ENCODE results near the gene MPEG1. TPM values are rescaled to one million over a fixed set of nuclear protein-coding genes. Genes with fewer than 3 reads are reported as not detected.
A peak's percentile ranks its signal among the peaks of the same experiment; 100 is the strongest.

The MPEG1 gene
- total and polyA plus RNA-seq, 2 of the 13 experiments (the other 11 are each of a cell fraction or from before 2014, with no cell fraction given): not detected

GRCh38 chr11:59173964-59174663 is 38.6 kb downstream of the MPEG1 start (continued):
- TF ChIP-seq PAXIP1 (CRISPR knock-in tag; conservative IDR thresholded peaks at IDR 0.05) (peak; percentile 65), CCDC6 (CRISPR knock-in tag; IDR thresholded peaks at IDR 0.05) (peak; percentile 37; the same call in 1 of the 2 replicates), ZNF124 (CRISPR knock-in tag; IDR thresholded peaks at IDR 0.05) (no peak), CREB1 (IDR thresholded peaks at IDR 0.05) (no peak), CREB1 (CRISPR knock-in tag; IDR thresholded peaks at IDR 0.05) (peak; percentile 30; the same call in 1 of the 2 replicates), SP5 (CRISPR knock-in tag; IDR thresholded peaks at IDR 0.05; ENCODE audit: borderline replicate concordance, low read depth) (peak; percentile 98), ZSCAN5A (CRISPR knock-in tag; IDR thresholded peaks at IDR 0.05; ENCODE audit: borderline replicate concordance) (peak; percentile 63; the same call in 1 of the 2 replicates), ZBED4 (CRISPR knock-in tag; IDR thresholded peaks at IDR 0.05; ENCODE audit: borderline replicate concordance) (no peak), DPF2 (CRISPR knock-in tag; IDR thresholded peaks at IDR 0.05; ENCODE audit: borderline replicate concordance, low read depth) (peak; percentile 72), ZSCAN30 (CRISPR knock-in tag; IDR thresholded peaks at IDR 0.05) (0 out of 2 replicates have a peak, but pooled peaks have one; percentile 30), CTCF (CRISPR knock-in tag; IDR thresholded peaks at IDR 0.05) (0 out of 2 replicates have a peak, but pooled peaks have one; percentile 21), STAT6 (CRISPR knock-in tag; IDR thresholded peaks at IDR 0.05; ENCODE audit: borderline replicate concordance) (no peak), SAP130 (CRISPR knock-in tag; IDR thresholded peaks at IDR 0.05; ENCODE audit: low read depth) (peak; percentile 74), FOXO1 (CRISPR knock-in tag; IDR thresholded peaks at IDR 0.05) (no peak)

All from HepG2 (cell line).